Measurements from ENCODE around the gene USPL1. TPM values are rescaled to one million over a fixed set of nuclear protein-coding genes. Genes with fewer than 3 reads are reported as not detected.

Gene USPL1
- total RNA-seq, 1 donor from 2014 or later, result 21.1 TPM

GRCh38 chr13:30576528-30576927, 41.2 kb upstream of the USPL1 start:
- Mint-ChIP-seq H3K9me3 (ENCODE audit: unreplicated experiment) (no peaks in the 10 kb centered on the region), H3K36me3 (ENCODE audit: low read depth, unreplicated experiment) (no peaks in the 10 kb centered on the region), H3K4me1 (ENCODE audit: unreplicated experiment) (no peaks in the 10 kb centered on the region), H3K4me3 (ENCODE audit: unreplicated experiment) (no peak overlapping the region), H3K27ac (ENCODE audit: unreplicated experiment) (no peak overlapping the region), H3K27me3 (ENCODE audit: unreplicated experiment) (no peaks in the 10 kb centered on the region)
- DNase-seq (ENCODE audit: low spot score), result no peak
- TF ChIP-seq CTCF (IDR thresholded peaks at IDR 0.05; ENCODE audit: unreplicated experiment), result no peak

- Mint-ChIP-seq H3K27me3 (ENCODE audit: unreplicated experiment) (no peaks in the 10 kb centered on the region), H3K4me1 (ENCODE audit: unreplicated experiment) (no peaks in the 10 kb centered on the region), H3K36me3 (ENCODE audit: low read depth, unreplicated experiment) (no peaks in the 10 kb centered on the region), H3K4me3 (ENCODE audit: unreplicated experiment) (no peak overlapping the region), H3K27ac (ENCODE audit: unreplicated experiment) (no peak overlapping the region), H3K9me3 (ENCODE audit: unreplicated experiment) (no peaks in the 10 kb centered on the region)
- no peak for TF ChIP-seq CTCF (IDR thresholded peaks at IDR 0.05; ENCODE audit: unreplicated experiment)
- DNase-seq (ENCODE audit: low spot score), result no peak
Observed at GRCh38 chr13:30577401-30577852, 40.3 kb upstream of the USPL1 start.

DNA sequence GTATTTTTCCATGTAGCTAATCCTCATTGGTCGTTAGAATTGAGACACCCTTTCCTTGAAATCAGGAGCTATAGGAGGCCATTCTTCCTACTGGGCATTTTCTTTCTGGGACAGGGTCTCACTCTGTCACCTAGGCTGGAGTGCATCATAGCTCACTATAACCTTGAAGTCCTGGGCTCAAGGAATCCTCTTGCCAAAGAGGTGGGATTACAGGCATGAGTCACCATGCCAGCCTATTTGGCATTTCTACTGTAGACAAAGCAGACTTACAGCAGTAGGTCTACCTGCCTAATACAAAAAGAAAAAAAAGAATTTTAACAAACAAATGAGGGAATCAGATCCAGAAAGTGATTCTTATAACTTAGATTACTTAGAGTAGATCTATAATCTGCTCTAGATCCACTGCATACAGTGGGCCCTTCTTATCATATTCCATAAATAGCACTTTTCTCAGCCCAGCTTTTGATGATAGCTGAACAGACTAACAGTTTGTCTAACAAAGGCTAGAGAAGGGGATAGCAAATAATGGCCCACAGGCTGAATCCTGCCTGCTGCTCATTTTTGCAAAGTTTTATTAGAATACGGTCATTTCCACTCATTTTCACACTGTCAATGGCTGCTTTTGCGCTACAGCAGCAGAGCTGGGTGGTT, 36.7 kb upstream of the USPL1 start:
- no peak overlapping the region for H3K4me3 Mint-ChIP-seq (ENCODE audit: unreplicated experiment)
- H3K27ac Mint-ChIP-seq (ENCODE audit: unreplicated experiment), result no peak overlapping the region
- no peak for DNase-seq (ENCODE audit: low spot score)
- no peaks in the 10 kb centered on the region for H3K9me3 Mint-ChIP-seq (ENCODE audit: unreplicated experiment)
- TF ChIP-seq CTCF (IDR thresholded peaks at IDR 0.05; ENCODE audit: unreplicated experiment), result no peak
- no peaks in the 10 kb centered on the region for H3K36me3 Mint-ChIP-seq (ENCODE audit: low read depth, unreplicated experiment)
- no peaks in the 10 kb centered on the region for H3K4me1 Mint-ChIP-seq (ENCODE audit: unreplicated experiment)
- H3K27me3 Mint-ChIP-seq (ENCODE audit: unreplicated experiment), result no peaks in the 10 kb centered on the region

GRCh38 chr13:30581582-30581981, 36.1 kb upstream of the USPL1 start:
- Mint-ChIP-seq H3K4me3 (ENCODE audit: unreplicated experiment) (no peak overlapping the region), H3K9me3 (ENCODE audit: unreplicated experiment) (no peaks in the 10 kb centered on the region), H3K27me3 (ENCODE audit: unreplicated experiment) (no peaks in the 10 kb centered on the region), H3K27ac (ENCODE audit: unreplicated experiment) (no peak overlapping the region), H3K36me3 (ENCODE audit: low read depth, unreplicated experiment) (no peaks in the 10 kb centered on the region), H3K4me1 (ENCODE audit: unreplicated experiment) (no peaks in the 10 kb centered on the region)
- peak; percentile 16 for DNase-seq (ENCODE audit: low spot score)
- TF ChIP-seq CTCF (IDR thresholded peaks at IDR 0.05; ENCODE audit: unreplicated experiment), result no peak

- no peak overlapping the region for H3K27ac Mint-ChIP-seq (ENCODE audit: unreplicated experiment)
- H3K9me3 Mint-ChIP-seq (ENCODE audit: unreplicated experiment), result no peaks in the 10 kb centered on the region
- no peak for DNase-seq (ENCODE audit: low spot score)
- no peak for TF ChIP-seq CTCF (IDR thresholded peaks at IDR 0.05; ENCODE audit: unreplicated experiment)
- H3K4me1 Mint-ChIP-seq (ENCODE audit: unreplicated experiment), result no peaks in the 10 kb centered on the region
- no peaks in the 10 kb centered on the region for H3K36me3 Mint-ChIP-seq (ENCODE audit: low read depth, unreplicated experiment)
- no peaks in the 10 kb centered on the region for H3K27me3 Mint-ChIP-seq (ENCODE audit: unreplicated experiment)
- H3K4me3 Mint-ChIP-seq (ENCODE audit: unreplicated experiment), result no peak overlapping the region
Observed at GRCh38 chr13:30584051-30584731, 33.5 kb upstream of the USPL1 start.

Data from endothelial cell (in vitro differentiated cells).